ENCODE measurements around the gene UST. TPM values are rescaled to one million over a fixed set of nuclear protein-coding genes. Genes with fewer than 3 reads are reported as not detected.

UST gene
- total RNA-seq, 1 experiment from 2014 or later = 6.1 TPM

GRCh38 chr6:149046164-149046821 is 299.5 kb downstream of the UST start (continued):
- TF ChIP-seq, protein P1, sequence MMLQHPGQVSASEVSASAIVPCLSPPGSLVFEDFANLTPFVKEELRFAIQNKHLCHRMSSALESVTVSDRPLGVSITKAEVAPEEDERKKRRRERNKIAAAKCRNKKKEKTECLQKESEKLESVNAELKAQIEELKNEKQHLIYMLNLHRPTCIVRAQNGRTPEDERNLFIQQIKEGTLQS (IDR thresholded peaks at IDR 0.05) = no peak
- TF ChIP-seq SP1 (IDR thresholded peaks at IDR 0.05; ENCODE audit: low read depth) (no peak), FOSL1 (IDR thresholded peaks at IDR 0.05; ENCODE audit: low read depth) (no peak)

DNA sequence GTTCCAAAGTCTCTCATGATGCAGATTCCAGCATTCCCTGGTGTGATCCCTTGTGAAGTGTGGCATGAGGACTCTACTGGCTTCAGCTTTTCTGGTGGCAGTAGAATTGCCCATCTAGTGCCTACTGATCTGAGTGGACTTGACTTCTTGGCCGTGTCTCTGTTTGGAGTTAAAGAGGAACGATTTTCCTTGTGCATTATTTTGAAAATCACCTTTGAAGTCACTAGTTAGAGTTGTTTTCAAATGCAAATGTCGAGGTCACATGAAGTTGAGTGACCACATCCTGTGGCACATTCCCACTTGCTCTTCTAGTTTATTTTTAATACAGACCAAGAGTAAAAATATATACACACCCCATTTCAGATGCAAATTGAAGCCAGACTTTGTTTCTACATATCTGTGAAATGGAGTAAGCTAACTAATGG is 300.0 kb downstream of the UST start:
- Histone ChIP-seq H3K9me2 (ENCODE audit: insufficient read depth) (no peaks in the 10 kb centered on the region), H3K9ac (ENCODE audit: low read length) (no peak overlapping the region), H4K20me1 (ENCODE audit: insufficient read depth) (no peaks in the 10 kb centered on the region), H3K27me3 (ENCODE audit: insufficient read depth, low read length) (no peaks in the 10 kb centered on the region), H3K4me1 (ENCODE audit: control insufficient read depth in 1 of 2, insufficient read depth in 2 of 2, low read length in 2 of 2) (peaks cover 0 to 10% of the 10 kb centered on the region in 2 experiments; a peak in 2 of 4 replicates), H2AFZ (ENCODE audit: low read depth, low read length, poor library complexity, severe bottlenecking) (no peak overlapping the region), H3K9me3 (ENCODE audit: control insufficient read depth in 1 of 2, insufficient read depth in 1 of 2, low read depth in 1 of 2, low read length in 2 of 2) (no peaks in the 10 kb centered on the region), H3K27ac (ENCODE audit: low read depth, low read length) (no peak overlapping the region), H3K79me2 (ENCODE audit: insufficient read depth, low read length) (no peaks in the 10 kb centered on the region), H3K4me2 (ENCODE audit: low read length) (no peak overlapping the region), H3K4me3 (replicated peaks in 1 of 2; ENCODE audit: low read depth in 1 of 2, low read length in 2 of 2) (no peak overlapping the region), H3K36me3 (ENCODE audit: control insufficient read depth in 1 of 2, insufficient read depth in 2 of 2, low read length in 2 of 2) (no peaks in the 10 kb centered on the region)
- intact Hi-C loops (cut with micrococcal nuclease) = no loop called here
- POLR2A ChIA-PET = no interaction called here
- CTCF ChIA-PET = interaction anchor here (0.6 to 1.6 kb wide), 4 partner anchors 35 to 469 kb away, joined by 3 to 8 read pairs (median 3); no protein-coding TSS in a partner anchor
- TF ChIP-seq CEBPB (IDR thresholded peaks at IDR 0.05; ENCODE audit: low read depth) (no peak), ZFX (IDR thresholded peaks at IDR 0.05) (no peak), EZH2 (IDR thresholded peaks at IDR 0.05) (no peak), ELF1 (IDR thresholded peaks at IDR 0.05; ENCODE audit: borderline replicate concordance, low read depth) (no peak), RAD21 (IDR thresholded peaks at IDR 0.05; ENCODE audit: low read depth) (no peak), EGR1 (IDR thresholded peaks at IDR 0.05; ENCODE audit: low read depth) (no peak), ZNF274 (IDR thresholded peaks at IDR 0.05; ENCODE audit: low read depth, low read length) (no peak), SRF (IDR thresholded peaks at IDR 0.05; ENCODE audit: low read depth) (no peak), POLR2A (IDR thresholded peaks at IDR 0.05; ENCODE audit: borderline replicate concordance, extremely low read depth, insufficient read depth, insufficient read length) (no peak), TCF7L2 (IDR thresholded peaks at IDR 0.05; ENCODE audit: borderline replicate concordance, extremely low read depth, insufficient read depth, insufficient read length) (no peak), EZH2phosphoT487 (IDR thresholded peaks at IDR 0.05; ENCODE audit: borderline replicate concordance) (no peak)
- ATAC-seq (no peak), DNase-seq (ENCODE audit: low read depth, low spot score) (no peak)
- RAD21 ChIA-PET (ENCODE audit: low non-redundant PET in 1 of 2, low total read pairs in 2 of 2, uncharacterized antibody in 2 of 2, unreplicated experiment in 2 of 2) = no interaction called here
- no TSS peak for BruUV-seq (replicated peaks)
